Heart left ventricle (tissue), 13 donors: ENCODE data around the gene ZC3HAV1.

Experiments used
- CTCF ChIP-seq, 12 donors: fragments of 200-600 bp; sonication (generic) in 4 of 12; IDR thresholded peaks; one replicate each; pipeline versions ENCODE4 v1.5.0 to v1.8.0; 2018 to 2022; ENCODE audit warnings: antibody characterized with exemption in 12 of 12, mild to moderate bottlenecking in 5 of 12
- POLR2A ChIP-seq, 2 donors: fragments of 450-650 bp; IDR thresholded peaks; one replicate each; pipeline ENCODE4 v1.6.1; 2017; ENCODE audit warnings: antibody characterized with exemption in 2 of 2, mild to moderate bottlenecking in 2 of 2, moderate library complexity in 2 of 2
- donor health status: ischemic (EF 13 %, LVEDD 7.1; RV severe dilation, severe dysfunction).
- donor health status: DM: no; HTN: yes; CAD: no.
- donor health status: DM: no; HTN: no; CAD: no.
- donor health status: ischemic (EF 25% LVEDD 6.9; RV normal size, moderate dysfunction).
- donor health status: ischemic (EF 25% LVEDD 5.7; RV mildly dilated, moderate dysfunction).
- donor health status: ischemic (EF 35%, LVEDD 5.7; RV mildly dilated, moderate dysfunction).
- donor health status: nonischemic (EF 11% LVEDD 7.7; RV severe dilation, severe dysfunction).
- donor health status: DM: yes; HTN: yes; CAD: no.
- donor health status: PGD.
- donor health status: ischemic (EF 29% LVEDD 5.4; RV normal size, mild dysfunction).
- donor health status: nonischemic (EF 23%, LVEDD 6.1; RV moderate dilation, normal function).

GRCh38 chr7:139061416-139061815 is 48.1 kb downstream of the ZC3HAV1 start:
- no peak for TF ChIP-seq CTCF (IDR thresholded peaks at IDR 0.05)
- TF ChIP-seq POLR2A (IDR thresholded peaks at IDR 0.05): no peak
